HG02852 (cell line): ENCODE data around the gene B3GNT2.
"Not testable (repeated sequence)": the region's sequence is repeated elsewhere in the genome, so short reads cannot be mapped to it uniquely, and the experiment has no call there.

Experiments used
- ATAC-seq: cut with Tn5 transposase; IDR thresholded peaks from one replicate; pipeline ENCODE4 v1.9.1; 2021; ENCODE audit warnings: mild to moderate bottlenecking, moderate library complexity; ENCODE audit not compliant: unreplicated experiment

The B3GNT2 gene, protein sequence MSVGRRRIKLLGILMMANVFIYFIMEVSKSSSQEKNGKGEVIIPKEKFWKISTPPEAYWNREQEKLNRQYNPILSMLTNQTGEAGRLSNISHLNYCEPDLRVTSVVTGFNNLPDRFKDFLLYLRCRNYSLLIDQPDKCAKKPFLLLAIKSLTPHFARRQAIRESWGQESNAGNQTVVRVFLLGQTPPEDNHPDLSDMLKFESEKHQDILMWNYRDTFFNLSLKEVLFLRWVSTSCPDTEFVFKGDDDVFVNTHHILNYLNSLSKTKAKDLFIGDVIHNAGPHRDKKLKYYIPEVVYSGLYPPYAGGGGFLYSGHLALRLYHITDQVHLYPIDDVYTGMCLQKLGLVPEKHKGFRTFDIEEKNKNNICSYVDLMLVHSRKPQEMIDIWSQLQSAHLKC

DNA sequence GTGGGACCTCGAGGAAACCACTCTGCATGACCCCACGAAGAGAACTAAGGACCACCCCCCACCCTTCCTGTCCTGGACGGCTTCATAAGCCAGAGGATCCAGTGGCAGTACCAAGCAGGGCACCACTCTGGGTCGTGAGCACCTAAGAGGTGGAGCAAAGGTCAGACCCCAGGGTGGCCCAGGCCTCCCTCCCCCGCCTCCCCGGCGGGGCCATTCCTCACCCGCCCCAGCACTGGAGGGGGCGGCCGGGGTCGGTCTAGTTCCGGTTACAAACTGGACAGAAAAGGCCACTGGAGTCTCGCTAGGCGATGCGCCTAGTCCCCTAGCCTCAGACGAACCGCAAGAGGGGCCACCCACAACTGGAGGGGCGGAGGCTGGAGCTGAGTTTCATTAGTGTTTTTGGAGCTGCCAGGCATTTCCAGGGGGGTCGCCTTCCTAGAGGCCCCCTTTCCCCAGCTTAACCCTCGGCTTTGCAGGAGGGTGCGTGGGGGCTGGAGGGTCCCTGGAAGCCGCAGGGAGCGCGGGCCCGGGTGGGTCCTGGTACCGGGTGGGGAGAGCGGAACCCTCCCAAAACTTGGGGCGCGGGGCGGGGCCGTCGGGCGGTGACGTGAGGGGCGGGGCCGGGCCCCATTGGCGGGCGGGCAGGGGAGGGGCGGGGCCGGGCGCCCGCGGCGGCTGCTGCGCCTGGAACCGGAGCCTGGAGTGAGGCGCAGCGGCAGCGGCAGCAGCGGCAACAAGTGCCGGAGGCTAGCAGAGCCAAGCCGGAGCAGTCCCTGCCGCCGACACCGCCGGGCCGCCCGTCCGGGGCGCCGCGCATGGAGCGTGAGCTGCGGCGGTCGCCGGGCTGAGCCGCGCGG, at the start of gene B3GNT2:
B3GNT2 (plus strand) TSS at position 695 of the 857 bp plus-strand sequence. CDS start 26,106 bp downstream, outside the sequence.
- peak; percentile 56 for ATAC-seq

DNA sequence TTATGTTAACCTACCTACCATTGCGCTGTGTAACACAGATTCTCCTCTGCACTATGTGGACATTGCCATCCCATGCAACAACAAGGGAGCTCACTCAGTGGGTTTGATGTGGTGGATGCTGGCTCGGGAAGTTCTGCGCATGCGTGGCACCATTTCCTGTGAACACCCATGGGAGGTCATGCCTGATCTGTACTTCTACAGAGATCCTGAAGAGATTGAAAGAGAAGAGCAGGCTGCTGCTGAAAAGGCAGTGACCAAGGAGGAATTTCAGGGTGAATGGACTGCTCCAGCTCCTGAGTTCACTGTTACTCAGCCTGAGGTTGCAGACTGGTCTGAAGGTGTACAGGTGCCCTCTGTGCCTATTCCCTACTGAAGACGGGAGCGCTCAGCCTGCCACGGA, 49.1 kb upstream of the B3GNT2 start:
- ATAC-seq = not testable (repeated sequence)

DNA sequence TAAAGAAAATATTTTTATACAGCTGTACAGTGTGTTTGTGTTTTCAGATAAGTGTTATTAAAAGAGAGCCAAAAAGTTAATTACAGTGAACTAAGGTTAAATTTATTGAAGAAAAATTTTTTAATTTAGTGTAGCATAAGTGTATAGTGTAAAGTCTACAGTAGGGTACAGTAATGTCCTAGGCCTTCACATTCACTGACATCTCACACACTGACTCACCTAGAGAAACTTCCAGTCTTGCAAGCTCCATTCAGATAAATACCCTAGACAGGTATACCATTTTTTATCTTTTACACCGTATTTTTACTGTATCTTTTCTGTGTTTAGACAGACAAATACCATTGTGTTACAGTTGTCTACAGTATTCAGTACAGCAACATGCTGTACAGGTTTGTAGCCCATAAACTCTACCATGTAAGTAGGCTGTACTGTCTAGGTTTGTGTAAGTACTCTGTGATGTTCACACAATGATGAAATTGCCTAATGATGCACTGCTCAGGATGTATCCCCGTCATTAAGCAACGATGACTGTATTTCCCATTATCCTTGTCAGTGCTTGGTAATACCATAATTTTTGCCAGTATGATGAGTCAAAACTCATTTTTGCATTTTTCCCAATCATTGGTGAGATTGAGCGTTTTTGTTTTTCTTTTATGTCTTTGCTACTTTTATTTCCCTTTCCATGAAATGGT, 48.2 kb upstream of the B3GNT2 start:
- no peak for ATAC-seq

DNA sequence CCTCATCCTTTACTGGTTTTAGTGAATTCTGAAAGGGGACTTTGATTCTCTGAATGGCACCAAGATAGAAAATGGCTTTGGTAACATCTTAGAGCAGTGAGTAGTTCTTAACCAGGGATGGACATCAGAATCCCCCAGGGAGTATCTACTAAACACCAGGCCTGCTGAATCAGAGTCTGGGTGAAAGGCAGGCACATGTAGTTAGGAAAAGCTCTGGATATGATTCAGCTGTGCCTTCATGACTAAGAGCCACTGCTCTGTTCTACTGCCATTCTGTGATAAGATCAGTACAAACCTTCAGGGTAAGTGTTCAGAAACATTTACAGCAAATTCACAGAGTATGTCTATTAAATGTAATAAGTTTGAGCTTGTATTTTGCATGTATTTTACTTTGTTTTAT, 46.2 kb upstream of the B3GNT2 start:
- ATAC-seq = no peak

DNA sequence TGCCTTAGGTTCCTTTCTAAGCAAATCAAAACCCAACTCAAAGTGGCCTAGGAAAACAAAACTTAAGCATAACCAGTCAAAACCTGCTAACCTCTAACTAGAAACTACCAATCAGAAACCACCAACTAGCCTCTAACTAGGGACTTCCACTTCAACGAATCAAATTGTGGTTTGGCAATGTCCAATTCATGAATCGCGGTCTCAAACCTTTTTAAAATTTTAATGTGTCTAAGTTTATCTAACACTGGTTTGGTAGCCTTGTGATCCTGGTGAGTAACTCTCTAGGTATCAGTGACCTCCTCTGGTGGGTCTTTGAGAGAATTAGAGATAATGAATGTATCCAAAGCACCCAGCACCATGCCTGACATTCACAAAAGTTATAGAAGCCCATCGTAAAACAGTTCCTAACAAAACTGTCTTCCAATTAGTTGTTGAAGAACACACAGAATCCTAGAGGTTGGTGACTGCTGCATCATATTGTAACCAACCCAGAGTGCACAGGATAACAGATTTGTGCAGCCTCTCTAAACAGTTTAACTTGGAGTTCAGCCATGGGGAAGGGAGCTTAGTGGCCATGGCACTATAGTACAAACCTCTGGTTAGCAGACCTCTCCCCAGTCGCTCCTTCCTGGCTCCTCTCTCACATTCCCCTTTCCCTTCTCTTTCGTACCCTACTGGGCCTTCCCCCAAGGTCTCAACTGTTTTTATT, 45.2 kb upstream of the B3GNT2 start:
- ATAC-seq = no peak

DNA sequence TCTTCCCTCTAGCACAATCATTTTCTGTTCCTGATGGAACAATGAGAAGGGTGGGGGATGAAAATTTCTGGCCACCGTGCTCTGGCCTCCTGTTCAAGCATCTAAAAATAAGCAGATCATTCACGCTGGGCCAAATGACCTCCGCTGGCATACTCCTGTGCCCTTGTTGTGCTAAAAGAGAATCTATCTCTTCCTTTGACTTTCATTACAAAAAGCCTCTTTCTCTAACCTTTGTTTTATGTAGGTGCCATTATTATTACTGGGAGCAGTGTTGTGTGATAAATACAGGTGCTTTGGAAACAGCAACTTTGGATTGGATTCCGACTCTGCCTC, 44.6 kb upstream of the B3GNT2 start:
- no peak for ATAC-seq

DNA sequence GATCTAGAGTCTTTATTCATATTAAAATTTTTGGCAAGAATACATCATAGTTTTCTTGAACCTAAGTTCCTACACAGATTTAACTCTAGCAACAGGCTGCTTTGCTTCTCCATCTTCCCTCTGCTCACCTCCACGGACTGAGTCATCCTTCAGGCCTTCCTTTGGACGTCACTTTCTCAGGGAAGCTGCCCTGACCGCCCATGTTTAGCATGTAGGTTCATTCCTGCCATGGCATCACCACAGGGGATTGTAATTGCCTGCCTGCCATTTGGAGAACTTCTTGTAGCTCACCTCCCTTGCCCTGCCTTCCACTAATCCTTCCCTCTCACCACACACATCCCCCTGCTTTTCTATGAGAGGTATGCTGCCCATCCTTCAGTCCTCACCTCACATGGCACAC, 43.9 kb upstream of the B3GNT2 start:
- no peak for ATAC-seq

DNA sequence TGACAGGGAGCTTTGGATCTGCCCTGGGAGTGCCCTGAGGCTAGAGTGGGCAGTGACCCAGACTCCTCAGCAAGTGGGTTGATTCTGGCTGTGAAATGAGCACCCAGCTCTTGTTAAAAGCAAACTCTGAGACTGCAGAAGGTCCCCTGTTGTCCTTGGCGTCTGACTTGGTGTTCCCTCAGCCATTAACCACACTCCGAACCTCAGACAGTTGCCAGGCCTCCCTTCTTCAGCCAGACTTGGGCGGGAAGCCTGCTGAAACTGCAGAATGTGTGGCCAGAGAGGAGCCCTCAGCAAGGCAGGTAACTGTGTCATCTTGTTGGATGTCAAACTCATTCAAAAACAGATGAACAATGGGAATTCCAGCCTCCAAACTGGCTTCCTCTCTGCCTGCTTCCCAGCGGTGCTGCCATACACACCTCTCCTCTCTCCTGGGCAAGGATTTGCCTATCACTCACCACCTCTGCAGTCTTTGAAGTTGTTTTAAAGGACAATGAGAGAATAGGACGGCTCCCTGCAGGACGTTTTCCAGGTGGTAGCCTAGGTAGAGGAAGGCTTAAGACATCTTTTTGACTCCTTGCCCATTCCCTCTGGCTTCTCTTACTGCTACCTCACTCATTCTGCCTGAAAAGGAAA, 38.9 kb upstream of the B3GNT2 start:
- no peak for ATAC-seq

DNA sequence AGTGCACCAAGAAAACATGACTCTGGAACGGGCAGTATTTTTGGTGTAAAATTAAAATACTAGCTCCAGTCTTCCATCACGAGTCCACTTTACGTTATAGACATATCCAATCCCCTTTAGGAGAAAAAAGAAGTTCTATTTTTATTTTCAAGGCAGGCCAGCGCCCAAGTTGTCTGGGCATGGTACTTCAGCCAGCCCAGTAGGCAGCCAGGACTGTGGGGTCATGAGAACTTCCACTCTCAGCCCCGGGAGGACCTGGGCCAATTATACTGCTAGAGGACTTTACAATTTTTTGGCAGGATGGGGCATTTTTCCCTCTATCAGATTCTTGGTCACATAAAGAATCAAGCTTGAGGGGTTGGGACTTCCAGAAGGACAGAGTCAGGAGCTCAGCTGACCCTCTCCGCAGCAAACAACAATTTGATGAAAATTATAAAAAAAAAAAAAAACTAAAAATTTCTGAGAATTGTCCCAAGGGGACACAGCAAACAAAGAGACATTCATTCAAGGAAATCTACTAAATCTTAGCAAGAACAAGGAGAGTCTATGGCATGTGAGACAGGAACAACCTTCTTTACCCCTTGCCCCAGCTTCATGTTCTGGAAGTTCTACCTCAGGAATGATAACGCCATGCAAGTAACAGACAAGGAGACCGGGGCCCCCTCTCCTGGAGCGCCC, 37.3 kb upstream of the B3GNT2 start:
- no peak for ATAC-seq

DNA sequence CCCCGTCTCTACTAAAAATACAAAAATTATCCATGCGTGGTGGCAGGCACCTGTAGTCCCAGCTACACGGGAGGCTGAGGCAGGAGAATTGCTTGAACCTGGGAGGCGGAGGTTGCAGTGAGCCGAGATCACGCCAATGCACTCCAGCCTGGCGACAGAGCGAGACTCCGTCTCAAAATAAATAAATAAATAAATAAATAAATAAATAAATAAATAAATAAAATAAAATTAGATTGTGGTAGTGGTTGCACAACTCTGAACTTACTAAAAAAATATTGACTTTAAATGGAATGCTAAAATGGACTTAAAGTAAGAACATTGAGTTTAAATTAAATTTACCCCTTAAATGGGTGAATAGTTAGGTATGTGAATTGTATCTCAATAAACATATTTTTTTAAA, 35.2 kb upstream of the B3GNT2 start:
- not testable (repeated sequence) for ATAC-seq

DNA sequence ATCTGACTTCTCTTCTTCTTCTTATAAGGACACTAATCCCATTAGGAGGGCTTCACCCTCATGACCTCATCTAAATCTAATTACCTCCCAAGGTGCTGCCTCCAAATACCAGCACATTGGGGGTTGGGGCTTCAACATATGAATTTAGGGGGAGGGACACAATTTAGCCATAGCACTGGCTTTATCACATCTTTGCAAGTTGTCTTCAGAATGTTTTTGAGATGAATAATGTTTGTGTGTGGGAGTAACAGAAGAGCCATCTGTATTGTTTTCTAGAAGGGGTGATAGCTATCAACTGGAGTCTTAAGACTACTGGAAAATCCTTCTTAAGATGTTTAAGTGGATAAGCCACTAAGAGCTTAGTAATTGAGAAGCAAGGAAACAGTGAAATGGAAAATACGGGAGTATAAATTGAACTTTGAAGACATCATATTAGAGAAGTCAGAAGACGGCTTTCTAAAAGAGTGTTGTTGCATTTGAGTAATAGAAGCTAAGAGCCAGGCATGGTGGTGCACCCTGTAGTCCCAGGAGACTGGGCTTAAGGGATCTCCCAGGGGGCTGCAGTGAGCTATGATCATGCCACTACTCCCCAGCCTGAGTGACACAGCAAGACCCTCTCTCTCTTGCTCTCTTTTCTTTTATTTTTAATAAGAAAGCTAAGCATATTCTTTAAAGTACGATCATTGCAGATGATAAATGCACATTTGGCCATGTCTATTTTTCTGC, 32.6 kb upstream of the B3GNT2 start:
- no peak for ATAC-seq

DNA sequence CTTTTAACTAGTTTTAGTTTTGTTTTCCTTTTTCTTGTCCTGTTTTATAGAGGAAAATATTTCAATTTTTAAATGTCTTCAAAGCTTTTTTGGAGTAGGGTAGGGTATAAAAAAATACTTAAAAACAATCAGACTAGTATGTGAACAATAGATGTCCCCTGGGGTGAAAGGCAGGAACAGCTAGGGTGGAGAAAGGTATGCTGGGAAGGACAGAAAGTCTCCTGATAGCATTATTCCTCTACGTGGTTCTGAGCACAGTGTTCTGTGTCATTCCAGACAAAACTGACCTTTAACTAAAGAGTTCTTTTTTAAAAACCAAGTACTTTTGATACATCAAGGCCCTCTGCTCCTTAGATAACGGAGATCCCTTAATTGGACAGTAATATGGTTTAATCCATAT, 32.1 kb upstream of the B3GNT2 start:
- no peak for ATAC-seq

DNA sequence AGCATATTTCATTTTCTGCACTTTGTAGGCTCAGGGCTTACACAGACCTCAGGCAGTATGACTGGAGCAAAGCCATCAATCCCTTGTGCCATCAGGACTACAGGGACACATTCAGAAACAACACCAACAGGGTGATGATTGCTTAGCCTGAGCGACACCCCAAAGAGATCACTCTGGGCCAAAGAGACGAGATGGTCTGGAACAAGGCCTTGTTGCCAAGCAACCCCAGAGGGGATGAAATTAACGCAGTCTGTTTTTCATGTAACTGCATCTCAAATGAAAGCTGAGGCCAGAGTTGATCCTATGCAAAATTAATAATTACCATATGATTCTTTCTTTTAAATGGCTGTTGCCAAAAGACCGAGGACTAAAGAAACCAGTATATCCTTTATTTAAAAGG, 20.2 kb upstream of the B3GNT2 start:
- ATAC-seq = no peak

DNA sequence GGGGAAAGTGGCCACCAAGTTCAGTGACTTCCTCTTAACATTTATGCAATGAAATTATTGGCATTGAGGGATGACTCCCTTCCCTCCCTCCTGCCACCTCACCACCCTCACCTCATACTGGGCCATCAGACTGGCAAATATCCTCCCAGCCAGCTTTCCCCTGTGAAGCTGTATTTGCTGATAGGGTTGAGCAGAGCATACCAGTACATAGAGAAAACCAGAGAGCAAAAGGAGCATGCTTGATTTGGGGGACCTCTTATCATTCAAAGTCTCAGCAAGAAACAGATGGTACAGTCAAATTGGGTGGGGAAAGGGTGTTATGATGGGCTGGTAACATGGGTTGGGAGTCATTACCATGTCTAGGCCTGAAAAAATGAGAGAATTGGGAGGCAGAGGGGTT, 19.1 kb upstream of the B3GNT2 start:
- no peak for ATAC-seq

DNA sequence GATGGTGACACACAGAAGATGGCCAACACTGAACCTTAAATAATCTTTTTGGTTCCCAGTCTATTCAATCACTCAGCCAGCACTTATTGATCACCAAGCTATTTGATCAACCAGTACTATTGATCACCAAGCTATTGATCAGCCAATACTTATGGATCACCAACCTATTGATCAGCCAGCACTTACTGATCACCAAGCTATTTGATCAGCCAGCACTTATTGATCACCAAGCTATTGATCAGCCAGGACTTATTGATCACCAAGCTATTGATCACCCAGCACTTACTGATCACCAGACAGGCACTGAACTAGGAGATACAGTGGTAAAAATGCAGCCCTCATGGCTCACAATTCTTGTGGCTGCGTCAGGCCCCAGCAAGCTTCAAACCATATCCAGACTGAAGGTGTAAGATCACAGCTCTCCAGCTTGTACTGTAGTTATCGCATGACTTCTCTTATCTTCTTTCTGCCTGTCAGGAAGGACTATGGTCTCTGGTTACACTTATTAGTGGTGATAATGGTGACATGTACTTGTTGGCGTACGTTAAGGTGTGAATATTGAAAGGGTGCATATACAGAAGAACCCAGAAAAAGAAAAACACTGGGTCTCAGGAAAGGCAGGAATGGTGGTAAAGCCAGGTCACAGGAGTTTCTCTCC, 18.4 kb upstream of the B3GNT2 start:
- no peak for ATAC-seq

DNA sequence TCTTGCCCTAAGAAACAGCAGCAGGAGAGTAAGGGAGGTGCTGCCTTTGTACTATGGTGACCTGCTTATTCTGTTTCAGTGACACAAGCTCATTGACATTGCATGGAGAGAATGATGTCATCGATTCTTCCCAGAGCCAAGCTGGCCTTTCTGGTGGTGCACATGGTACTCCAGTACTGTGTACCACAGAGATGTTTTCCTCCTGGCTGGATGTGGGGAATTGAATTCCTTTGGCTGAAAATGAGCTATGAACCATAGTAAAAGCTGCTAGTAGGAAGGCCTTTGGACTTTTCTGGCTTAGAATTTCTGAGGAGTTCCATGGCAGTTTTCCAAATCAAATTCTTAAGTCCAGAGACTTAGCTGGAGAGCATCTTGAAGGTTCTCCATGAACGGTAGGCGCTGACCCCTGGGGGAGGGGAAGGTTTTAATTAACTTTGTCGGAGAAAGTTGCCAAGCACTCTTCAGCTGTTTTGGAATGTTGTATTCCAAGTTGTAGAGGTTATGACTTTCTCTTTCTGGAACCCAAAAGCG, 17.1 kb upstream of the B3GNT2 start:
- no peak for ATAC-seq

DNA sequence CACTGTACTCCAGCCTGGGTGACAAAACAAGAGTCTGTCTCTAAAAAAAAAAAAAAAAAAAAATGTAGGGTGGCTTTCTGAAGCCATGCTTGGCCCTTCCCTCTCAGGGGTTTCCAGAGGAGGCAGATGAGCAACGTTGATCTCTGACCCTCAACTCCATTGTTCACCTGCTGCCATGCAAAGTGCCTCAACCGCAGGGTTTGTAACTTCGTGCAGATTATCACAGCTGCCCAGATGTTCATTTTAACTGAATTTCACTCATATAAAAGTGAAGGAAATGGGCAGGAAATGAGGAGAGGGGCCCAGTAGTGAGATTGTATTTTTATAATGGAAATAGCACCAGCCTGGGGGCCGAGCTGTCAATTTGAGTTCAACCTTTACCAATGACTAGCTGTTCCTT, 14.9 kb upstream of the B3GNT2 start:
- no peak for ATAC-seq

DNA sequence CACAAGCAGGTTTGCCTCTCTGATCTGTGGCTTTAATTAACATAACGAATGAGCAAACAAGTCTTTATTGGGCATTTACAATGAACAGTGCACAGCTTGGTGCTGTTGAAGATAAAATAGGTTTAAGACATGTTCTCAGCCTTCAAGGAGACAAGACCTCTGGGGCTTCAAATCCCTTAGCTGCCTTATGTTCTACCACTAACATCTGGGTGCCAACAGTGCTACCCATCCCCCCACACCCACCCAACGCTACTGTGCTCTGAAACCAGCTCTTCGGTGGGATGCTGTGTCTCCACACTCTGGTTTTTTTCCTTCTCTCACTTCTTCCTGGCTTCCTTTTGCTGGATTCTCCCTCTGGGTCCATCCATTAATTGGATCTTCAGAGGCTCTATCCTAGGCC, 14.1 kb upstream of the B3GNT2 start:
- ATAC-seq = no peak
